Stimulated activated CD4-positive, alpha-beta T cell treated with anti-CD3 and anti-CD28 coated beads, Interleukin-12 subunit alpha, Interleukin-12 subunit beta, amount 100 ng/mL, for 4 hours (primary cell): ENCODE data around the gene GPR61.

Experiments used
- DNase-seq: peaks from one replicate; pipeline ENCODE4 v3.0.0-alpha.2; 2020

Gene GPR61

GRCh38 chr1:109539676-109540075, at the start of gene GPR61:
TSS of gene GPR61 (plus strand) at chr1:109539872. CDS start at chr1:109543023, 3,151 bp downstream.
- no peak for DNase-seq

GRCh38 chr1:109490029-109490933, 49.4 kb upstream of the GPR61 start:
- peak; percentile 70 for DNase-seq

- DNase-seq: no peak
Observed at GRCh38 chr1:109490934-109491302, 48.8 kb upstream of the GPR61 start.

GRCh38 chr1:109491372-109491771, 48.3 kb upstream of the GPR61 start:
- no peak for DNase-seq

GRCh38 chr1:109492779-109493178, 46.9 kb upstream of the GPR61 start:
- DNase-seq: no peak

GRCh38 chr1:109493227-109493626, 46.4 kb upstream of the GPR61 start:
- no peak for DNase-seq

- DNase-seq: peak; percentile 88
Observed at GRCh38 chr1:109493805-109494539, 45.7 kb upstream of the GPR61 start, which contains the start of gene CYB561D1. TSS of gene CYB561D1 (plus strand) at chr1:109494094. CDS start at chr1:109494140, 46 bp downstream.

- no peak for DNase-seq
Observed at GRCh38 chr1:109495738-109496137, 43.9 kb upstream of the GPR61 start.

GRCh38 chr1:109497449-109498160, 42.1 kb upstream of the GPR61 start:
- DNase-seq: no peak

GRCh38 chr1:109498161-109498801, 41.4 kb upstream of the GPR61 start:
- DNase-seq: peak; percentile 33

- DNase-seq: no peak
Observed at GRCh38 chr1:109499081-109499480, 40.6 kb upstream of the GPR61 start.

GRCh38 chr1:109499661-109500536, 39.8 kb upstream of the GPR61 start:
- peak; percentile 51 for DNase-seq

GRCh38 chr1:109500941-109501381, 38.7 kb upstream of the GPR61 start:
- no peak for DNase-seq

- DNase-seq: no peak
Observed at GRCh38 chr1:109501644-109502363, 37.9 kb upstream of the GPR61 start.

- no peak for DNase-seq
Observed at GRCh38 chr1:109502364-109502851, 37.3 kb upstream of the GPR61 start.

- no peak for DNase-seq
Observed at GRCh38 chr1:109503935-109504334, 35.7 kb upstream of the GPR61 start.

- no peak for DNase-seq
Observed at GRCh38 chr1:109504974-109505373, 34.7 kb upstream of the GPR61 start.

- DNase-seq: no peak
Observed at GRCh38 chr1:109508001-109508872, 31.4 kb upstream of the GPR61 start.

- no peak for DNase-seq
Observed at GRCh38 chr1:109508873-109509175, 30.8 kb upstream of the GPR61 start.
